NCI-H524 (cell line): ENCODE measurements around the gene SH2D7.
A peak's percentile ranks its signal among the peaks of the same experiment; 100 is the strongest.

Source experiments
- DNase-seq, 2 experiments: peaks; one replicate each; lab custom pipeline; 2025; lab: John Stamatoyannopoulos, UW

Gene SH2D7

DNA sequence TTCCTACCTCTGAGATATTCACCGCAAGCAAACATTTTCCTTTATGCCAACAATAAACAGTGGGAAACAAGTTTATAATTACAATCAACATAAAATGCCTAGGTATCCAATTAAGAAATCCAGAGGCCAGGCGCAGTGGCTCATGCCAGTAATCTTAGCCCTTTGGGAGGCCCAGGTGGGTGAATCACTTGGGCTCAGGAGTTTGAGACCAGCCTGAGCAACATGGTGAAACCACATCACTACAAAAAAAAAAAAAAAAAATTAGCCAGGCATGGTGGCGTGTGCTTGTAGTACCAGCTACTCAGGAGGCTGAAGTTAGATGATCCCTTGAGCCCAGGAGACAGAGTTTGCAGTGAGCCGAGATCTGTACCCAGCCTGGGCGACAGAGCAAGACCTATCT, 32.1 kb upstream of the SH2D7 start:
- peak in 1 of 2 experiments; percentile 13 for DNase-seq

- DNase-seq: peak; percentile 73 to 79
Measured at GRCh38 chr15:78061963-78062427, 30.4 kb upstream of the SH2D7 start.

GRCh38 chr15:78063217-78063616, 29.1 kb upstream of the SH2D7 start:
- DNase-seq: no peak

GRCh38 chr15:78063970-78064385, 28.4 kb upstream of the SH2D7 start:
- DNase-seq: no peak

DNA sequence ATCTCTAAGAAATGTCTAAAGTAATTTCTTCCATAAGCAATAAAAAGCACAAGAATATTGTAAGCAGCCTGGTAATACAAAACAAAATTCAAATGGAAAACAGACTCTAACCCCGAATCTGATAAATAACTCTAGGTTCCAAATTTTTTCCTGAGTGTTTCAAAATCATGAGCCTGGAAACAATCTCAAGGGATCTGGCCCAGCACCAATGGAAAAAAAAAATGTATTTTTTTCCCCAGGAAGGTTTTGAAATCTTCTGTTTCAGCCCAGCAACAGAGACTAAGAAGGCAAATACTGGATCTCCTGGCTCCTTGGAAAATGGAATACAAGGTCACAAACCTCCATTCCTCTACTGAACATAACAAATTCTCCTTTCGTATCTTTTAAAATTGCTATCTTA, 27.8 kb upstream of the SH2D7 start:
- no peak for DNase-seq

GRCh38 chr15:78065284-78065872, 27.0 kb upstream of the SH2D7 start:
- no peak for DNase-seq

GRCh38 chr15:78065973-78066946, 26.1 kb upstream of the SH2D7 start:
- peak in 1 of 2 experiments; percentile 35 for DNase-seq

DNA sequence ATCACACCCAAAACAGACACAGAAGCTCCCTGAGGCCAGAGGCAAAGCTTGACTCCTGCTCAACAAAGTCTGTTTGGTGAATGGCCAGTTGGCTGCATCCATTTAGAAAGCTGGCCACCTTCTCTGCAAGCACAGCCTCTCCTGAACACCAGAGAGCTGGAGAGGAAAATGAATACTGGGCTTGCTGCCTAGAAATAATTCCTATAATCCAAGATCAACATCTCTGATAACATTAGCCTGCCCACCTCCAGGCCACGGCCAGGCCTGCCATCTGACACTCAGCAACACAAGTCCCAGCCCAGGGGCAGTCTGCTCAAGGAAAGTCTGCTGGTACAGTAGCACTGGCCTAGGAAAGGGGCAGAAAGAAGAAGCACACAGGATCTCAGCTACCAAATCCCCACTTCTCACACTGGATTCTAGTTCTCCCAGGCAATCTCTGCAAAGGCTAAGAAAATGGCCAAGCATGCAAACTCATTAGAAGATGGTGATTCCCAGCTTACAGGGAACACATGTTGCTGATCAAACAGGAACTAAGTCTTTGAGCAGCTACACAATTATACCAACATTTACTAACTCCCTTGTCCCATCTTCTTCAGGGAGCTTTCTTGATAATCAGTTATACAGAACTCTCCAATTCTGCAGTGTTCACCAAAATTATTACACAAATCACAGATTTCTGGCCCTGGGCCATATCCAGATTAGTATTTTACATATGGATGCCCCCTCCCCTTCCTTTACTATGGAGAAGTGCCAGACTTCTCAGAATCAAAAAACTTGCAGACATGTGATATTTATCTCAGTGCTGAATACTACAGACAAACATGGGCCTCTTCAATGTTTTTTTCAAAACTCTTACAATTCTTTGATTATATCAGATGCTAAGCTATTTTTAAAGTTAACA, 24.8 kb upstream of the SH2D7 start:
- DNase-seq: peak; percentile 79 to 91

DNA sequence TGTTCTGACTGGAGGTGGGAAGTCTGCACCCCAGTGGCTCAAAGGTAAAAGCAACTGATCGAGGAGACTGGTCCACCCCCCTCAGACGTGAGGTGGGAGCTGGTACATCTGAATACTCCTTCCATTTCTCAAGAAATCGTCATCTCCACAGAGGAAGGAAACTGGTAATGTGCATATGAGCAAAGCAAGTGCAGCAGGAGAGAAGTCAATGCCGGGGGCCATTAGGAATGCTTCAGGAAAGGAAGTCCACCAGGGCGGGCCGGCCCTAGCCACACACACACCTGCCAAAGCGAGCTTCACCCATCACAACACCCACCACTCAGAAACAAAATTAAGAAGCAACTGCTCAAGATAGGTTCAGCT, 23.3 kb upstream of the SH2D7 start:
- DNase-seq: peak in 1 of 2 experiments; percentile 41

- DNase-seq: no peak
Measured at GRCh38 chr15:78069462-78070029, 22.8 kb upstream of the SH2D7 start.

DNA sequence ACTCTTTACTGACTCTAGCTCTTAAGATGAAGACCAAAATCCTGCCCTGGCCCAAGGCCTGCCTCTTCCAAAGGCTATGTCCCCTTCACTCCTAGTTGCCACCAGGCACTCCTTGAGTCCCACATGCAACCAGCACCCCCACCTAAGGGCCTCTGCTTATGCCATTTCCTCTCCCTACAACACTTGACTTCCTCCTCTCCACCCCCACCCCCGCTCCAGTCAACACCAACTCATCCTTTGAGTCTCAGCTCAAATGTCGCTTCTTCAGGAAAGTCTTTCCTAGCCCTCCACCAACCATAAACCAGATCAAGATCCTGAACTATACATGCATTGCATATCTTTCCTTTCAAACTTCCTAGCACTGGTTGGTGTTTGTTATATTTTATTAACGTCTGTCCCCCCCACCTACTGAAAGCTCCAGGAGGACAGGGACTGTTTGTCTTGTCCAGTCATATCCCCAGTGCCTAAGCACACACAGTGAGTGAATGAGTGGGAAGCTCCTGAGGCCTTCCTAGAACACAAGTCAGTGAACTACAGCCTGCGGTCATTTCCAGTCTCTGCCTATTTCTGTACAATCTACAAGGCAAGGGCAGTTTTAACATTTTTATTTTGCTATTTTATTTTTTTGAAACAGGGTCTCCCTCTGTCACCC, 22.2 kb upstream of the SH2D7 start:
- DNase-seq: no peak

DNA sequence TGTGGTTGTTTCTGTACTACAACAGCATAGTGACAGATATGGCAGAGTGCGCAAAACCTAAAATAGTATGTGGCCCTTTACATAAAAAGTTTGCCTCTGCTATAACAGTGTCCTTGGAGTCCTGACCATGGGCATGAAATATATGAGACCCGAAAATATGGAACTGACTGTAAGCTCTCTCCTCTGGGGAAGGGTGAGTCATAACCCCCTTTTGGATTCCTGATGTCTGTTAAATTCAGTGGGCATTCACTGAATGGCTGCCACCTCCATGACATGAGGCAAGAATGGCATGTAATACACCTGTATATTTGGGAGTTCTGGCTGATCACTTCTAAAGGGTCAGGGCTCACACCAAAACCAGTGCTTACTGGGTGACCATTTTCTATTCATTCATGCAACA, 21.0 kb upstream of the SH2D7 start:
- DNase-seq: no peak

- no peak for DNase-seq
Measured at GRCh38 chr15:78072080-78072892, 20.1 kb upstream of the SH2D7 start.

DNA sequence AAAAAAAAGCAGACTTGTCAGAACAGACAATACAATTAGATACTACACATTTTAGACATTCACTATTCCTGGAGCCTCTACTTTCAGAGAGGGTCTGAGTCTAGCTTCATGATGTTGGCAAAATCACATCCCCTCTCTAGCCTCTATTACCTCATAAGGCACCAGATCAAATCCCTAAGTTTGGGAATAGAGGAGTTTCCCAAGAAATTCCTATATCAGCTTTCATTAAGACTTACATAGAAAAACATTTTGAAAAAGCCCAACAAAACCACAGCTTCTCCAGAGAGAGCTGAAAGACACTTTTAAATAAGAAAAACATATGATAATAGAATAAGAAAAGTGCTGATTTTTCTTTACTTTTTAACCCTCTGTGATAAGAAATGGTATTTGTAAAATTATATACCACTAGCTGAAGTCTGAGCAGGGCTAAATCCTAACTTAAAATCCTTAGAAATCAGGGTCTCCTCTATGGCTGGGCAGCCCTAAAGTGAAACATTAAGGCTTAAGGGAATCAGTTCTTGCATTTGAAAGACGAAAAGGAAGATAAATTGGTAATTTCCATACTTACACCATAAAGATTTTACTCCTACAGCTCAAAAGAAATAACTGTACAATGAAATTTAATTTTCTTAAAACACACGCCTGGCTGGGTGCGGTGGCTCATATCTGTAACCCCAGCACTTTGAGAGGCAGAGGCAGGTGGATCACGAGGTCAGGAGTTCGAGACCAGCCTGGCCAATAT, 19.1 kb upstream of the SH2D7 start:
- DNase-seq: no peak

DNA sequence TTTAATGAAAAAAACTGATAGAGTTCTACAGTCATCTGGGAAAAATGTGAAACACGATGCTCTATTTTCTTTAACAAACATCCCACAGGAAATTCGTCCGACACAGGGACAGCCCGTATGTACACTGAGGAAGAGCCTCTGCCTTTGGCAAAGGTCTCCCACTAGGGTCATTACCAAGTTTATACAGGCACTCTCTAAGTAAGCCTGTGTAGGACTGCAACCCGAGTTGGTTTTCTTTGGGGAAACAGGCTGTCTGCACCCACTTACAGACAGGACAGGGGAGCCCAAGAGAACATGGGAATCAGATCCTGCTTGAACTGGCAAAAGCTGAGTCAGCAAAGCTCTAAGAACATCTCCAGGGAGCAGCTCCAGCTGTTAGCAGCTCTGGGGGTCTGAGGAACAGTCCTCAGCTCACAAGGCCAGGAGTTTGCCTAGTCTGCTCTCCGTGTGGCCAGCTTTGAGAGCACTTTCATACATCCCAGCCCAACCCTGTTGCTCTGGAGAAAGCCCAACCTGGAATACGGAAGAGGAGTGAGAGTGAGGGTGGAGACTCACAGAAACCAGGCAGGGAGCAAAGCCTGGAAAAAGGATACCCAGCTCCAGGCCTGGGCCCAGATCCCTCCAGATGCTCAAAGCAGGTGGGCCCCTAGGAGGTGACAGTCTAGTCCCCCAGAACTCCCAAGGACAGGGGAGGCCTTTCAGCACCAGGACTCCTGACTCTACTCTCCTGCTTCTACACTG, 16.7 kb upstream of the SH2D7 start:
- DNase-seq: peak in 1 of 2 experiments; percentile 72

DNA sequence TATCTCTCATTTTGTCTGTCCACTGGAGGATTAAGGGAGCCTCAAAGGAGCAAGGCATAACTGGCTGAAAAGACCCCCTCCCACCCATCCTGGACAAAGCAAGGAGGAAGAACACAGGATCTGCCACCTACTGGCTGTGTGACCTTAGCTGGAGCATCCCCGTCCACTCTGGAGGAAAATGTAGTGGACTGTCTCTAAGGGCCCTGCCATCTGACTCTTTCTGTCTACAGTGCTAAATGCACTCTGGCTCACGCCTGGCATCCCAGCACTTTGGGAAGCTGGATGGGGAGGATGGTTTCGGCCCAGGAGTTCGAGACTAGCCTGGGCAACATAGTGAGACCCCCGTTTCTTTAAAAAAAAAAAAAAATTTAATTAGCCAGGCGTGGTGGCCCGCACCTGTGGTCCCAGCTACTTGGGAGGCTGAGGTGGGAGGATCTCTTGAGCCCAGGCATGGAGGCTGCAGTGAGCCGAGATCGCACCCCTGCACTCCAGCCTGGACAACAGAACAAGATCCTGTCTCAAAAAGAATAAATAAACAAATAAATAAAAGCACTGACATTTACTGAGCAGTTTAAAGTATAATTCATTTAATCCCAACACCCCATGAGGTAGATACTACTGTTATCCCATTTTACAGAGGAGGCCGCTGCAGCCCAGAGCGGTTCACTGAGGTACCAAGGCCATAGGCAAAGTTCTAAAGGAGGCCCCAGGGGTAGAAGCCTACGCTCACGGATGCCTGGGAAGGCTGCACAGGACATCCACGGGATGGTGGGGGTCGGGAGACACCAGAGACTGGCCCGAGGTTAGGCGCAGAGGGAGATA, 15.9 kb upstream of the SH2D7 start:
- DNase-seq: peak in 1 of 2 experiments; percentile 59

DNA sequence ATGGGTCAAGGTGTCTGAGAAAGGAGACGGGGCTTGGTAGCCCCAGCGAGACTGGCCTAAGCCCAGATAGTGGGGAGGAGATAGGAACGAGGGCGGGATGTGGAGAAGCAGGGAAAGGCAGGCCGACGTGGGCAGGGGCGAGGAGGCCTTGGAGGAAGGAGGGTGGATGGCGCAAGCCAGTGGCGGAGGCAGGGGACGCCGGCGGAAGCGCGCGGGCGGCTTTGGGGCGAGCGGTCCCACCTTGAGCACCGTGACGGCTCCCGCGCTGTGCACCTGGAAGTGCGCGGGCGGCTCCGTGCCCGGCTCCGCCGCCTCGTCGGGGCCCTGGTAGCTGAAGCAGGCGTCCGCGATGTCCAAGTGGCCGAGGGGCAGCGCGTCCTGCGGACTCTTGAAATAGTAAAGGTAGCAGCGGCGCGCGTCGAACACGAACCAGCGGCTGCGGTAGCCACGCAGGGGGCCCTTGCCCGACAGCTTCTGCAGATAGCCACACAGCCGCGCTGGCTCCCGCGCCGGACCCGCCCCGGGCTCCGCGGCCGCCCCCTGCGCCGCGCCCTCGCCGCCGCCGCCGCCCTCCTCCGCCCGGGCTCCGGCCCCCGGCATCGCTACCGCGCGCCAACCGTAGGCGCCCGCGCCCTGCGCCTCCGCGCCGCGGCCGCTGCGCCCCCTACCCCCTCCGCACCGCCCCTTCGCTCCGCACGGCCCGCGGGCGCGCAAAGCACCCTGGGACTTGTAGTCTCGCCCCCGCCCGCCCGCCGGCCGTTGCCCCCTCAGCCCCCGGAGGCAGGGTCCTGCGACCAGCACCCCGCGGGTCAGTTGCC, 15.1 kb upstream of the SH2D7 start, which contains the start of gene TBC1D2B:
Gene TBC1D2B (minus strand): TSS at position 659 of the 818 bp plus-strand sequence. CDS start 59 bp downstream, at position 600.
- DNase-seq: peak; percentile 30 to 66
